Right lobe of liver (tissue), 6 donors: ENCODE data around the gene MVB12A. TPM values are rescaled to one million over a fixed set of nuclear protein-coding genes. Genes with fewer than 3 reads are reported as not detected.
A peak's percentile ranks its signal among the peaks of the same experiment; 100 is the strongest.

Experiments
- ATAC-seq, 4 donors: fragments of 200-7000 bp; cut with Tn5 transposase; one replicate each; pipeline ENCODE4 v1.9.1; 2020; ENCODE audit warnings: mild to moderate bottlenecking in 4 of 4, moderate library complexity in 4 of 4
- DNase-seq, 3 donors: peaks; one replicate each; pipeline ENCODE4 v3.0.0-alpha.2; 2020
- H3K27ac ChIP-seq, 3 donors: fragments of 200-600 bp; one replicate each; pipeline ENCODE4 v1.8.0; 2022
- H3K27me3 ChIP-seq, 2 donors: fragments of 200-600 bp; one replicate each; pipeline ENCODE4 v1.8.0; 2022
- H3K36me3 ChIP-seq, 4 donors: fragments of 200-600 bp; sonication (generic) in 1 of 4; one replicate each; pipeline versions ENCODE4 v1.5.1 to v1.8.0; 2017 to 2022; ENCODE audit warnings: control low read depth in 1 of 4
- H3K4me1 ChIP-seq, 4 donors: fragments of 200-600 bp; sonication (generic) in 1 of 4; one replicate each; pipeline versions ENCODE4 v1.5.1 to v1.8.0; 2017 to 2022; ENCODE audit warnings: control low read depth in 1 of 4
- H3K4me3 ChIP-seq, 3 donors: fragments of 200-600 bp; one replicate each; pipeline ENCODE4 v1.8.0; 2022
- H3K9me3 ChIP-seq, 4 donors: fragments of 200-600 bp; sonication (generic) in 1 of 4; one replicate each; pipeline versions ENCODE4 v1.5.1 to v1.8.0; 2017 to 2022; ENCODE audit warnings: control low read depth in 1 of 4
- CTCF ChIP-seq, 4 donors: fragments of 200-600 bp in 3 of 4; fragments of 450-650 bp in 1 of 4; IDR thresholded peaks; one replicate each; pipeline versions ENCODE4 v1.5.1 to v1.8.0; 2016 to 2022; ENCODE audit warnings: antibody characterized with exemption in 4 of 4, mild to moderate bottlenecking in 2 of 4
- POLR2A ChIP-seq: fragments of 450-650 bp; IDR thresholded peaks from one replicate; pipeline ENCODE4 v1.6.1; 2017; ENCODE audit warnings: antibody characterized with exemption, mild to moderate bottlenecking
- WGBS: methylation state at CpG from one replicate; pipeline ENCODE4 v1.1.6; 2018; ENCODE audit warnings: low coverage, low lambda C conversion rate; ENCODE audit not compliant: insufficient coverage; ENCODE audit errors: missing lambda C conversion rate; 5-methylcytosine and 5-hydroxymethylcytosine counted together
- intact Hi-C, 2 donors: fragments of 100-400 bp; cut with DNase I; formaldehyde crosslinking; loops; one replicate each; pipeline versions ENCODE4 v1.11.2 to v1.14.1; 2022
- total RNA-seq, 6 experiments: library from RNA; depleted of rRNA in 2 of 6; stranded (reverse); fragments of >200 nt in 2 of 6; fragmentation: NEBNext Ultra II Directional in 3 of 6; extraction: Animal tissue kit (Norgen Biotek cat#: 25700) in 3 of 6; gene quantifications; one replicate each; pipeline versions ENCODE4 v1.1.0 to v1.2.4, GENCODE V29; 2016 to 2023
- donor health status: DM: no; HTN: yes; CAD: no.
- donor health status: DM: no; HTN: no; CAD: no.
- donor health status: DM: no; HTN: no; CAD: no.
- donor health status: DM: no; HTN: yes; CAD: no.
- donor health status: DM: no; HTN: yes; CAD: no.

Gene MVB12A
- total RNA-seq, 6 experiments from 2014 or later = 13.5 to 38.0 (median 15.8) TPM

- peak; percentile 94 to 97 (median 96) for ATAC-seq
- Histone ChIP-seq H3K36me3 (no peaks in the 10 kb centered on the region), H3K4me1 (peaks cover 0 to 5% (median 1%) of the 10 kb centered on the region in 4 donors), H3K4me3 (peak overlapping the region; percentile 13 to 28 (median 24)), H3K27me3 (no peaks in the 10 kb centered on the region), H3K27ac (no peak overlapping the region), H3K9me3 (no peaks in the 10 kb centered on the region)
- TF ChIP-seq CTCF (IDR thresholded peaks at IDR 0.05) = peak; percentile 51 to 71 (median 62)
- no peak for TF ChIP-seq POLR2A
- 3% methylated on average over 37 of the region's 50 CpGs for WGBS
- DNase-seq = peak; percentile 84 to 86 (median 84)
- intact Hi-C loops = loop anchor here in 1 of 2 donors (10.0 kb wide), 1 partner anchor 64 kb away; no protein-coding TSS in a partner anchor
These were observed 29.0 kb upstream of the MVB12A start for GRCh38 chr19:17390665-17391370.

- Histone ChIP-seq H3K4me1 (peaks cover 0 to 5% (median 1%) of the 10 kb centered on the region in 4 donors), H3K4me3 (peak overlapping the region; percentile 3 to 25 (median 20)), H3K36me3 (no peaks in the 10 kb centered on the region), H3K27me3 (no peaks in the 10 kb centered on the region), H3K27ac (no peak overlapping the region), H3K9me3 (no peaks in the 10 kb centered on the region)
- 10% methylated on average over 18 of the region's 26 CpGs for WGBS
- TF ChIP-seq POLR2A = no peak
- TF ChIP-seq CTCF (IDR thresholded peaks at IDR 0.05) = no peak
- ATAC-seq (peak in 1 of 4 donors; percentile 8), DNase-seq (no peak)
- intact Hi-C loops = loop anchor here in 1 of 2 donors (10.0 kb wide), 1 partner anchor 63 kb away; no protein-coding TSS in a partner anchor
These were observed 28.3 kb upstream of the MVB12A start for GRCh38 chr19:17391371-17392151.

GRCh38 chr19:17393002-17393401 is 26.8 kb upstream of the MVB12A start:
- H3K27ac ChIP-seq = no peak overlapping the region
- intact Hi-C loops = loop anchor here in 1 of 2 donors (10.0 kb wide), 1 partner anchor 62 kb away; no protein-coding TSS in a partner anchor
- no peaks in the 10 kb centered on the region for H3K27me3 ChIP-seq
- no peaks in the 10 kb centered on the region for H3K9me3 ChIP-seq
- TF ChIP-seq POLR2A (no peak), CTCF (IDR thresholded peaks at IDR 0.05) (no peak)
- peaks cover 0 to 5% (median 1%) of the 10 kb centered on the region in 4 donors for H3K4me1 ChIP-seq
- 28% methylated on average over 2 of the region's 2 CpGs for WGBS
- ATAC-seq (no peak), DNase-seq (no peak)
- no peaks in the 10 kb centered on the region for H3K36me3 ChIP-seq
- H3K4me3 ChIP-seq = no peak overlapping the region

GRCh38 chr19:17393914-17394313 is 25.9 kb upstream of the MVB12A start, which contains the start of gene CCDC194:
TSS of gene CCDC194 (minus strand) at chr19:17394196. CDS start at chr19:17394158, 38 bp downstream.
- Histone ChIP-seq H3K9me3 (no peaks in the 10 kb centered on the region), H3K36me3 (no peaks in the 10 kb centered on the region), H3K27me3 (no peaks in the 10 kb centered on the region), H3K4me3 (no peak within 1 kb of the TSS), H3K27ac (no peak within 1 kb of the TSS), H3K4me1 (peaks cover 0 to 5% (median 1%) of the 10 kb centered on the region in 4 donors)
- ATAC-seq (peak in 1 of 4 donors; percentile 60), DNase-seq (peak in 1 of 3 donors; percentile 53)
- TF ChIP-seq CTCF (IDR thresholded peaks at IDR 0.05) (no peak), POLR2A (no peak)
- 22% methylated on average over 6 of the region's 41 CpGs for WGBS
- intact Hi-C loops = loop anchor here in 1 of 2 donors (10.0 kb wide), 1 partner anchor 61 kb away; no protein-coding TSS in a partner anchor
